Measurements from ENCODE around the gene RABEPK. TPM values are rescaled to one million over a fixed set of nuclear protein-coding genes. Genes with fewer than 3 reads are reported as not detected.

The RABEPK gene
- total and polyA plus RNA-seq, 2 experiments from 2014 or later: 20.4 to 30.1 TPM

DNA sequence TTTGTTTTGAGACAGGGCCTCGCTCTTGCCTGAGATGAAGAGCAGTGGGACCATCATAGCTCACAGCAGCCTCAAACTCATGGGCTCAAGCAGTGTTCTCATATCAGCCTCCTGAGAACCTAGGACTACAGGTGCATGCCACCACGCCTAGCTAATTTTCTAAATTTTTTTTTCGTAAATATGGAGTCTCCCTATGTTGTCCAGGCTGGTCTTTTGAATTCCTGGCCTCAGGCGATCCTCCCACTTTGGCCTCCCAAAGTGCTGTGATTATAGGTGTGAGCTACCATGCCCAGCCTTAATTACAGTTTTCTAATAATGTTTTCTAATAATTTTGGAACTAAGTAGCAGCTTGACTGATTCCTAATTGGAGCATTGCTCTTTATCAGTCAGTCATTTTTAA is 76.4 kb downstream of the RABEPK start:
- H3K27ac ChIP-seq: no peak overlapping the region
- 97% methylated on average over 4 of the region's 4 CpGs for WGBS (ENCODE audit: low lambda C conversion rate, missing lambda C conversion rate)
- no peak for DNase-seq (ENCODE audit: low spot score)
- peaks cover 13% of the 10 kb centered on the region for H3K4me1 ChIP-seq (ENCODE audit: insufficient read depth)
- peaks cover 8% of the 10 kb centered on the region for H4K20me1 ChIP-seq (ENCODE audit: insufficient read depth, poor library complexity, severe bottlenecking)
- TF ChIP-seq, protein P1, sequence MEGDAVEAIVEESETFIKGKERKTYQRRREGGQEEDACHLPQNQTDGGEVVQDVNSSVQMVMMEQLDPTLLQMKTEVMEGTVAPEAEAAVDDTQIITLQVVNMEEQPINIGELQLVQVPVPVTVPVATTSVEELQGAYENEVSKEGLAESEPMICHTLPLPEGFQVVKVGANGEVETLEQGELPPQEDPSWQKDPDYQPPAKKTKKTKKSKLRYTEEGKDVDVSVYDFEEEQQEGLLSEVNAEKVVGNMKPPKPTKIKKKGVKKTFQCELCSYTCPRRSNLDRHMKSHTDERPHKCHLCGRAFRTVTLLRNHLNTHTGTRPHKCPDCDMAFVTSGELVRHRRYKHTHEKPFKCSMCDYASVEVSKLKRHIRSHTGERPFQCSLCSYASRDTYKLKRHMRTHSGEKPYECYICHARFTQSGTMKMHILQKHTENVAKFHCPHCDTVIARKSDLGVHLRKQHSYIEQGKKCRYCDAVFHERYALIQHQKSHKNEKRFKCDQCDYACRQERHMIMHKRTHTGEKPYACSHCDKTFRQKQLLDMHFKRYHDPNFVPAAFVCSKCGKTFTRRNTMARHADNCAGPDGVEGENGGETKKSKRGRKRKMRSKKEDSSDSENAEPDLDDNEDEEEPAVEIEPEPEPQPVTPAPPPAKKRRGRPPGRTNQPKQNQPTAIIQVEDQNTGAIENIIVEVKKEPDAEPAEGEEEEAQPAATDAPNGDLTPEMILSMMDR (IDR thresholded peaks at IDR 0.05; ENCODE audit: poor library complexity): no peak
- TF ChIP-seq EZH2 (IDR thresholded peaks at IDR 0.05; ENCODE audit: borderline replicate concordance) (no peak), EZH2phosphoT487 (IDR thresholded peaks at IDR 0.05; ENCODE audit: low read depth, severe bottlenecking, unreplicated experiment) (no peak)
- no peak overlapping the region for H2AFZ ChIP-seq
- no peak overlapping the region for H3K4me3 ChIP-seq
- no peaks in the 10 kb centered on the region for H3K27me3 ChIP-seq
- peaks cover 92% of the 10 kb centered on the region for H3K79me2 ChIP-seq
- H3K4me2 ChIP-seq: no peak overlapping the region
- H3K36me3 ChIP-seq (replicated peaks; ENCODE audit: insufficient read depth, low read depth): no peaks in the 10 kb centered on the region
- H3K9me2 ChIP-seq (replicated peaks; ENCODE audit: insufficient read depth): no peaks in the 10 kb centered on the region
- H3K9me3 ChIP-seq (ENCODE audit: low read depth): no peaks in the 10 kb centered on the region

DNA sequence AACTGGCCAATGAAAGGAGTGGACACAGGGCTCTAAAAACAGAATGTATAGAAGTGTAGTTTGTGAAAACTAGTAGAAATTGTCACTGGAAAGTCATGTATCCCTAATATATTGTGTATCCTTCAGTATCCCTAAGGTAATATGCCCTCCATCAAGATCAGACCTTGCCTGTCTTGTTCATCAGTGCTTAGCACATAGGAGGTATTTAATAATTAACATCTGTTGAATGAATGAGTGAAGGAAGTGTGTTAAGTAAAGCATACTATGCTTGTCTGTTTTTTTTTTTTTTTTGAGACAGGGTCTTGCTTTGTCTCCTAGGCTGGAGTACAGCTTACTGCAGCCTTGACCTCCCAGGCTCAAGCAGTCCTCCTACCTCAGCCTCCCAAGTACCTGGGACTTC is 77.1 kb downstream of the RABEPK start:
- H4K20me1 ChIP-seq (ENCODE audit: insufficient read depth, poor library complexity, severe bottlenecking): peaks cover 8% of the 10 kb centered on the region

DNA sequence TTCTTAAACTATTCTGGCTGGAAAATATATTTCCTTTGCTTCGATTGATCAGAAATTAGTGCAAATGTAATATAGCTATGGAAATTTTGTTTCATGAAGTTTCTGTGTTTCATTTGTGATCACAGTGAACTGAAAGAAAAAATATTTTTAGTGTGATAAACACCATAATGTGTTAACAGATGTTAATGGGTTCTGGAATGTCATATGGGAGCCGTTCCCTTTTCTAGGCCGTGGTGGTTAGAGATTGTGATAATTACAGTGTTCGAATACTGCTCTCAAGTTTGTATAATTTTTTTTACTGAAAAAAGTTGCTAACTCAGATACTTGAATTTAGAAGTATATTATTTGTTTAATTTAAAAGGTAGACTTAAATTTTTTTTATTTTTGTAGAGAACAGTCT is 80.6 kb downstream of the RABEPK start:
- peaks cover 18% of the 10 kb centered on the region for H4K20me1 ChIP-seq (ENCODE audit: insufficient read depth, poor library complexity, severe bottlenecking)
- WGBS (ENCODE audit: low lambda C conversion rate, missing lambda C conversion rate): 93% methylated on average over 4 of the region's 4 CpGs
- no peaks in the 10 kb centered on the region for H3K36me3 ChIP-seq (replicated peaks; ENCODE audit: insufficient read depth, low read depth)
- no peaks in the 10 kb centered on the region for H3K27me3 ChIP-seq
- no peak overlapping the region for H3K4me2 ChIP-seq
- no peak for DNase-seq (ENCODE audit: low spot score)
- H2AFZ ChIP-seq: no peak overlapping the region
- no peaks in the 10 kb centered on the region for H3K9me3 ChIP-seq (ENCODE audit: low read depth)
- H3K27ac ChIP-seq: no peak overlapping the region
- H3K4me3 ChIP-seq: no peak overlapping the region
- no peaks in the 10 kb centered on the region for H3K9me2 ChIP-seq (replicated peaks; ENCODE audit: insufficient read depth)
- H3K79me2 ChIP-seq: peaks cover 100% of the 10 kb centered on the region
- no peak for TF ChIP-seq EZH2phosphoT487 (IDR thresholded peaks at IDR 0.05; ENCODE audit: low read depth, severe bottlenecking, unreplicated experiment)
- TF ChIP-seq, protein P1 (IDR thresholded peaks at IDR 0.05; ENCODE audit: poor library complexity): no peak
- TF ChIP-seq EZH2 (IDR thresholded peaks at IDR 0.05; ENCODE audit: borderline replicate concordance): no peak
- no peaks in the 10 kb centered on the region for H3K4me1 ChIP-seq (ENCODE audit: insufficient read depth)

More for the DNA sequence above, 77.1 kb downstream of the RABEPK start:
- Histone ChIP-seq H3K27me3 (no peaks in the 10 kb centered on the region), H3K9me2 (replicated peaks; ENCODE audit: insufficient read depth) (no peaks in the 10 kb centered on the region), H3K4me3 (no peak overlapping the region), H3K4me2 (no peak overlapping the region), H3K27ac (no peak overlapping the region), H3K36me3 (replicated peaks; ENCODE audit: insufficient read depth, low read depth) (no peaks in the 10 kb centered on the region), H3K79me2 (peaks cover 94% of the 10 kb centered on the region), H3K9me3 (ENCODE audit: low read depth) (no peaks in the 10 kb centered on the region), H2AFZ (no peak overlapping the region), H3K4me1 (ENCODE audit: insufficient read depth) (peaks cover 9% of the 10 kb centered on the region)
- TF ChIP-seq EZH2 (IDR thresholded peaks at IDR 0.05; ENCODE audit: borderline replicate concordance) (no peak), EZH2phosphoT487 (IDR thresholded peaks at IDR 0.05; ENCODE audit: low read depth, severe bottlenecking, unreplicated experiment) (no peak)
- TF ChIP-seq, protein P1 (IDR thresholded peaks at IDR 0.05; ENCODE audit: poor library complexity): no peak
- no peak for DNase-seq (ENCODE audit: low spot score)

Small RNA genes lying within 50 kb of the gene (small RNA-seq; reads per million reads assigned to genes)
- not detected for gene AL354710.1

Other genes with a start within 250 kb of the RABEPK start
- gene SCAI, start 57.0 kb upstream of the RABEPK start, total RNA-seq: 6.3 and 10.5 TPM in 2 replicates
- gene SCAI, start 57.0 kb upstream of the RABEPK start, polyA plus RNA-seq: 0.97 and 3.1 TPM in 2 replicates
- gene PPP6C, start 10.7 kb upstream of the RABEPK start, total RNA-seq: 35.2 and 36.2 TPM in 2 replicates
- gene PPP6C, start 10.7 kb upstream of the RABEPK start, polyA plus RNA-seq: 24.7 and 27.1 TPM in 2 replicates
- gene HSPA5, start 40.8 kb downstream of the RABEPK start, total RNA-seq: 239 and 246 TPM in 2 replicates
- gene HSPA5, start 40.8 kb downstream of the RABEPK start, polyA plus RNA-seq: 829 and 881 TPM in 2 replicates
- gene GAPVD1, start 61.3 kb downstream of the RABEPK start, total RNA-seq: 44.7 and 50.0 TPM in 2 replicates
- 22.9 and 25.5 TPM in 2 replicates for gene GAPVD1, start 61.3 kb downstream of the RABEPK start, polyA plus RNA-seq

All from hepatocyte (in vitro differentiated cells).